Endothelial cell of umbilical vein (primary cell): ENCODE results near the gene SYNPO2.

Source experiments
- CTCF ChIP-seq, 2 donors: IDR thresholded peaks; 1 replicate in 1 of 2; 2 replicates in 1 of 2; pipeline ENCODE4 v1.5.1; 2011; ENCODE audit warnings: low read length in 2 of 2, mild to moderate bottlenecking in 2 of 2, moderate library complexity in 2 of 2, control low read depth in 1 of 2, inconsistent platforms in 1 of 2, low read depth in 1 of 2; ENCODE audit not compliant: insufficient read depth in 1 of 2; ENCODE audit errors: extremely low read depth in 1 of 2
- EZH2 ChIP-seq: IDR thresholded peaks from 2 replicates; pipeline ENCODE4 v1.6.1; 2012; ENCODE audit warnings: borderline replicate concordance, low read depth, mild to moderate bottlenecking, moderate library complexity, low read length, inconsistent platforms; ENCODE audit not compliant: severe bottlenecking
- FOS ChIP-seq: IDR thresholded peaks from 2 replicates; pipeline ENCODE4 v1.6.1; 2011; ENCODE audit warnings: mild to moderate bottlenecking, low read length, moderate library complexity, borderline replicate concordance; ENCODE audit not compliant: insufficient read depth
- MAX ChIP-seq: IDR thresholded peaks from 2 replicates; pipeline ENCODE4 v1.6.1; 2011; ENCODE audit not compliant: insufficient read depth, insufficient read length
- POLR2A ChIP-seq: IDR thresholded peaks from 2 replicates; pipeline ENCODE4 v1.6.1; 2012; ENCODE audit warnings: low read depth, mild to moderate bottlenecking, control low read depth, low read length

GRCh38 chr4:118842055-118842454 is 46.6 kb upstream of the SYNPO2 start:
- TF ChIP-seq CTCF (IDR thresholded peaks at IDR 0.05; ENCODE audit: extremely low read depth in 1 of 2, insufficient read depth in 1 of 2, low read depth in 1 of 2, low read length in 2 of 2) (no peak), FOS (peak; percentile 87), POLR2A (no peak), MAX (no peak), EZH2 (no peak)
